Psoas muscle (tissue), 8 donors: ENCODE results near the gene ABHD10. TPM values are rescaled to one million over a fixed set of nuclear protein-coding genes. Genes with fewer than 3 reads are reported as not detected.

ENCODE experiments used
- ATAC-seq, 4 donors: fragments of 200-7000 bp; cut with Tn5 transposase; one replicate each; pipeline ENCODE4 v1.9.1; 2020; ENCODE audit warnings: moderate library complexity in 3 of 4, mild to moderate bottlenecking in 2 of 4
- DNase-seq, 2 donors: peaks; one replicate each; pipeline ENCODE4 v3.0.0-alpha.2; 2020
- H3K27ac ChIP-seq: fragments of 200-600 bp; one replicate; pipeline ENCODE4 v1.8.0; 2022
- H3K27me3 ChIP-seq, 3 donors: fragments of 200-600 bp in 1 of 3; one replicate each; pipeline versions ENCODE4 v1.6.1 to v1.8.0; 2013 to 2022; ENCODE audit warnings: low read length in 2 of 3, mild to moderate bottlenecking in 2 of 3, moderate library complexity in 1 of 3; ENCODE audit not compliant: insufficient read depth in 3 of 3
- H3K36me3 ChIP-seq, 2 donors: fragments of 200-600 bp in 1 of 2; one replicate each; pipeline versions ENCODE4 v1.6.1 to v1.8.0; 2013 to 2022; ENCODE audit warnings: low read depth in 1 of 2, mild to moderate bottlenecking in 1 of 2, moderate library complexity in 1 of 2; ENCODE audit not compliant: insufficient read depth in 1 of 2
- H3K4me1 ChIP-seq: fragments of 200-600 bp; one replicate; pipeline ENCODE4 v1.8.0; 2022
- H3K4me3 ChIP-seq: fragments of 200-600 bp; one replicate; pipeline ENCODE4 v1.8.0; 2022; ENCODE audit warnings: mild to moderate bottlenecking
- H3K9me3 ChIP-seq: fragments of 200-600 bp; one replicate; pipeline ENCODE4 v1.8.0; 2022
- WGBS, 3 donors: extraction: QIAGEN DNeasy Blood & Tissue Kit; methylation state at CpG; one replicate each; pipeline versions ENCODE4 v1.1.6 to v1.1.7; 2013; 5-methylcytosine and 5-hydroxymethylcytosine counted together
- intact Hi-C, 2 donors: fragments of 100-400 bp; cut with DNase I; formaldehyde crosslinking; loops; one replicate each; pipeline versions ENCODE4 v1.11.0 to v1.14.2; 2022
- polyA plus RNA-seq, 3 donors: library from polyadenylated mRNA; stranded (reverse); fragments of 200-250 nt; gene quantifications; one replicate each; pipeline ENCODE4 v1.2.3, GENCODE V29; 2013
- total RNA-seq, 4 donors: library from RNA; stranded (reverse); fragmentation: NEBNext Ultra II Directional in 2 of 4; extraction: Animal tissue kit (Norgen Biotek cat#: 25700) in 2 of 4; gene quantifications; one replicate each; pipeline versions ENCODE4 v1.2.1 to v1.2.4, GENCODE V29; 2021 to 2023
- TF ChIP-seq, protein P1 (sequence below): fragments of 200-600 bp; IDR thresholded peaks from one replicate; pipeline ENCODE4 v1.8.0; 2022; ENCODE audit warnings: antibody characterized with exemption
- donor health status: healthy with polysubstance abuse.
- donor health status: DM: no; HTN: no; CAD: no; lungs with moderate emphysema.
- donor health status: Bipolar disorder and iron deficiency.
- donor health status: healthy.
- donor health status: DM: yes; HTN: yes; CAD: no.
- donor health status: DM: no; HTN: no; CAD: no.
- donor health status: DM: no; HTN: no; CAD: no.
- donor health status: DM: yes; HTN: yes; CAD: no.

Gene ABHD10
- total and polyA plus RNA-seq, 7 donors, result 6.1 to 17.1 (median 12.9) TPM

DNA sequence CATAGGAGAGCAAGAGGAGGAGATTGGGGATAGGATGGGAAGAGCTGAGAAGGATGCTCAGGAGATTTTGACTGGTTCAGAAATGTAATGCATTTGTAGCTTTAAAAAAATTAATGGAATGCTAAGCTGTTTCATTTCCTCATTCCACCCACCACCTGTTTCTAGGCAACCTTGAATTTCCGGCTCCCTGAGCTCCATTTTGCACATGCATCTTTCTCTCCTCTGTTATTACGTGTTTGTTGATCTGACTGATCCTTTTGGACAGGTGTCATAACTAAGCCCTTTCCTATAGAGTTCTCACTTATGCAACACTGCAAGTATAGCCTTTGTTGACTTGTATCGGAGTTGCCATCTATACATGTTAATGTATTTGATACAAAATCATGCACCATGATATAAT is 60.0 kb downstream of the ABHD10 start:
- WGBS, 3 donors, result 49 to 61% (median 58%) methylated on average over 3 of the region's 3 CpGs
- no peak for DNase-seq
- no peak for ATAC-seq
- Histone ChIP-seq H3K4me3 (no peak overlapping the region), H3K27ac (no peak overlapping the region), H3K4me1 (peaks cover 2% of the 10 kb centered on the region), H3K36me3 (no peaks in the 10 kb centered on the region), H3K27me3 (no peaks in the 10 kb centered on the region), H3K9me3 (no peaks in the 10 kb centered on the region)
- intact Hi-C loops, result no loop called here
- TF ChIP-seq, protein P1, sequence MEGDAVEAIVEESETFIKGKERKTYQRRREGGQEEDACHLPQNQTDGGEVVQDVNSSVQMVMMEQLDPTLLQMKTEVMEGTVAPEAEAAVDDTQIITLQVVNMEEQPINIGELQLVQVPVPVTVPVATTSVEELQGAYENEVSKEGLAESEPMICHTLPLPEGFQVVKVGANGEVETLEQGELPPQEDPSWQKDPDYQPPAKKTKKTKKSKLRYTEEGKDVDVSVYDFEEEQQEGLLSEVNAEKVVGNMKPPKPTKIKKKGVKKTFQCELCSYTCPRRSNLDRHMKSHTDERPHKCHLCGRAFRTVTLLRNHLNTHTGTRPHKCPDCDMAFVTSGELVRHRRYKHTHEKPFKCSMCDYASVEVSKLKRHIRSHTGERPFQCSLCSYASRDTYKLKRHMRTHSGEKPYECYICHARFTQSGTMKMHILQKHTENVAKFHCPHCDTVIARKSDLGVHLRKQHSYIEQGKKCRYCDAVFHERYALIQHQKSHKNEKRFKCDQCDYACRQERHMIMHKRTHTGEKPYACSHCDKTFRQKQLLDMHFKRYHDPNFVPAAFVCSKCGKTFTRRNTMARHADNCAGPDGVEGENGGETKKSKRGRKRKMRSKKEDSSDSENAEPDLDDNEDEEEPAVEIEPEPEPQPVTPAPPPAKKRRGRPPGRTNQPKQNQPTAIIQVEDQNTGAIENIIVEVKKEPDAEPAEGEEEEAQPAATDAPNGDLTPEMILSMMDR, result no peak

DNA sequence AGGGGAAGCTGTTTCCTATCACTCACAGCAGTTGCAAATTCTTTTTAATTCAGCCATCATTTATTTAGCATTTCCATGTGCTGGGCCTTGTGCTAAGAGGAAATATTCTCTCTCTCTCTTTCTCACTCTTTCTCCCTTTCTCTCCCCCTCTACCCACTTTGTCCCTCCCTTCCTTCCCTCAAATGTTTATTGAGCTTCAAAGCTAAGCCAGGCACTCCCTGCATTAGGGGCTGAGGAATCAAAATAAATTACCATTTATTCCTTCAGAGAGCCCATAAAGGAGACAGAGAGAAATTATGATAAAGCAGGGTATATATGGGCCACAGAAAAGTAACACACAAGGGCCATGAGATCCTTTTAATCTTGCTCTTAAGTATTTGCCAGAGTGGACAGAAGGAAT is 62.5 kb downstream of the ABHD10 start:
- Histone ChIP-seq H3K36me3 (no peaks in the 10 kb centered on the region), H3K9me3 (no peaks in the 10 kb centered on the region), H3K4me3 (no peak overlapping the region), H3K27me3 (no peaks in the 10 kb centered on the region), H3K27ac (no peak overlapping the region), H3K4me1 (peaks cover 2% of the 10 kb centered on the region)
- TF ChIP-seq, protein P1, result no peak
- no peak for DNase-seq
- no peak for ATAC-seq
- intact Hi-C loops, result no loop called here

DNA sequence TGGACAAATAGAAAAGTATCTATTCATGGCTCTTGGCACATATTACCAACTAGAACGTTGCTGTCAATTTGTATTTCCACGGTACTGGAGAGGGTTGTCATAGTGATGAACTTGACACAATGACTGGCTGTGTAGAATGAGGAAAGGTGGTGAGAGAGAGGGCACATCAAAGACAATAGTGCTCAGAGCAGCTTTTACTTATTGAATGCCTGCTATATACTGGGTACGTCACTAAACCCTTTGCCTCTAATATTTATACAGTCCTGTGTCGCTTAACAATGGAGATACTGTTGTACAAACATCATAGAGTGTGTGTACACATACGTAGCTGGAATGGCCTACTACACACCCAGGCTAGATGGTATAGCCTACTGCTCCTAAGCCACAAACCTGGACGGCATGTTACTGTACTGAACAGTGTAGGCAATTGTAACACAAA is 64.0 kb downstream of the ABHD10 start:
- intact Hi-C loops, result no loop called here
- DNase-seq (no peak), ATAC-seq (no peak)
- TF ChIP-seq, protein P1, result no peak
- Histone ChIP-seq H3K4me1 (peaks cover 2% of the 10 kb centered on the region), H3K27ac (no peak overlapping the region), H3K36me3 (no peaks in the 10 kb centered on the region), H3K27me3 (no peaks in the 10 kb centered on the region), H3K9me3 (no peaks in the 10 kb centered on the region), H3K4me3 (no peak overlapping the region)
- 68 to 69% (median 68%) methylated on average over 6 of the region's 6 CpGs for WGBS, 3 donors

Other genes starting within 250 kb of the ABHD10 start
- 1 to 10 TPM; 3.5 to 7.5 (median 5.9) TPM for gene PHLDB2, start 119.8 kb upstream of the ABHD10 start, total RNA-seq
- gene PHLDB2, start 119.8 kb upstream of the ABHD10 start, polyA plus RNA-seq, result 1 to 10 TPM; 2.9 to 8.5 (median 3.0) TPM
- gene TAGLN3, start 19.9 kb downstream of the ABHD10 start, total RNA-seq, result not detected
- gene TAGLN3, start 19.9 kb downstream of the ABHD10 start, polyA plus RNA-seq, result under 1 TPM in 2 of 3 donors, not detected in 1; 0.21 to 0.66 TPM
- gene TMPRSS7, start 55.7 kb downstream of the ABHD10 start, total RNA-seq, result not detected
- gene TMPRSS7, start 55.7 kb downstream of the ABHD10 start, polyA plus RNA-seq, result not detected
- 1 to 10 TPM in 3 of 4 donors, under 1 TPM in 1; 0.86 to 2.8 (median 2.0) TPM for gene C3orf52, start 107.4 kb downstream of the ABHD10 start, total RNA-seq
- gene C3orf52, start 107.4 kb downstream of the ABHD10 start, polyA plus RNA-seq, result 1 to 10 TPM in 2 of 3 donors, under 1 TPM in 1; 0.62 to 5.9 (median 1.9) TPM
- gene GCSAM, start 154.2 kb downstream of the ABHD10 start, total RNA-seq, result not detected
- gene GCSAM, start 154.2 kb downstream of the ABHD10 start, polyA plus RNA-seq, result under 1 TPM; 0.01 to 0.25 (median 0.04) TPM